GM12878 (cell line): ENCODE measurements around the gene SNX3. TPM values are rescaled to one million over a fixed set of nuclear protein-coding genes. Genes with fewer than 3 reads are reported as not detected.

Experiments used
- ATAC-seq: fragments of 200-7000 bp; cut with Tn5 transposase; 3 replicates; pipeline ENCODE4 v1.9.1; 2020; ENCODE audit warnings: mild to moderate bottlenecking, moderate library complexity
- BruUV-seq: library from RNA; stranded (reverse); fragments of 400-500 nt; replicated peaks from 2 replicates; lab custom pipeline; 2021; lab: Mats Ljungman, UMichigan
- CTCF ChIA-PET: fragments of 300-600 bp; sonication (Branson Sonifier 250); formaldehyde crosslinking; extraction: SDS; loops from one replicate; lab custom pipeline; 2021; ENCODE audit warnings: inconsistent platforms; lab: Yijun Ruan, JAX
- POLR2A ChIA-PET: fragments of 350-600 bp; formaldehyde crosslinking; extraction: SDS; loops from one replicate; lab custom pipeline; 2021; ENCODE audit warnings: inconsistent platforms; lab: Charles Lee
- RAD21 ChIA-PET: fragments of 300-600 bp; sonication (Branson Sonifier 250); formaldehyde crosslinking; loops from one replicate; lab custom pipeline; 2023; ENCODE audit warnings: antibody characterized with exemption; ENCODE audit not compliant: unreplicated experiment; lab: Charles Lee
- SMC1A ChIA-PET: fragments of 300-600 bp; sonication (Branson Sonifier 250); formaldehyde crosslinking; loops from one replicate; lab custom pipeline; 2023; ENCODE audit not compliant: unreplicated experiment, uncharacterized antibody; lab: Charles Lee
- DNase-seq: peaks from one replicate; pipeline ENCODE4 v3.0.0-alpha.2; 2011; ENCODE audit warnings: low read depth, low spot score
- FAIRE-seq: peaks from 3 replicates; lab custom pipeline; 2011; peaks lifted over from hg19 to GRCh38; lab: Jason Lieb, UNC
- H2AFZ ChIP-seq: 2 replicates; pipeline ENCODE4 v1.6.0; 2011; ENCODE audit warnings: low read depth, low read length, control low read depth; ENCODE audit not compliant: control insufficient read depth
- H3K27ac ChIP-seq: 2 replicates; pipeline ENCODE4 v1.5.1; 2011; ENCODE audit warnings: control low read depth; ENCODE audit not compliant: control insufficient read depth, insufficient read depth
- H3K27me3 ChIP-seq, 2 experiments: replicated peaks in 1 of 2; 2 replicates each; pipeline versions ENCODE4 v1.6.0 to v1.6.1; 2011; ENCODE audit warnings: low read length in 1 of 2; ENCODE audit not compliant: control insufficient read depth in 2 of 2, insufficient read depth in 2 of 2
- H3K36me3 ChIP-seq, 2 experiments: 2 replicates each; pipeline ENCODE4 v1.5.1; 2011; ENCODE audit warnings: low read length in 1 of 2; ENCODE audit not compliant: control insufficient read depth in 2 of 2, insufficient read depth in 2 of 2
- H3K4me1 ChIP-seq: 2 replicates; pipeline ENCODE4 v1.6.1; 2011; ENCODE audit warnings: mild to moderate bottlenecking, low read length, moderate library complexity, mixed read lengths; ENCODE audit not compliant: control insufficient read depth, insufficient read depth
- H3K4me2 ChIP-seq: 2 replicates; pipeline ENCODE4 v1.6.0; 2011; ENCODE audit warnings: control low read depth; ENCODE audit not compliant: control insufficient read depth, insufficient read depth
- H3K4me3 ChIP-seq: fragments of 200-600 bp; sonication (generic); 2 replicates; pipeline ENCODE4 v1.5.1; 2016
- H3K79me2 ChIP-seq: 2 replicates; pipeline ENCODE4 v1.6.0; 2011; ENCODE audit warnings: low read length; ENCODE audit not compliant: control insufficient read depth, insufficient read depth
- H3K9ac ChIP-seq: 2 replicates; pipeline ENCODE4 v1.8.0; 2011; ENCODE audit warnings: low read length, control low read depth, mixed read lengths; ENCODE audit not compliant: control insufficient read depth, insufficient read depth
- H3K9me3 ChIP-seq: replicated peaks from 3 replicates; pipeline ENCODE4 v1.5.1; 2011; ENCODE audit warnings: mild to moderate bottlenecking, low read length; ENCODE audit not compliant: control insufficient read depth, insufficient read depth
- H4K20me1 ChIP-seq: 2 replicates; pipeline ENCODE4 v1.6.0; 2011; ENCODE audit not compliant: control insufficient read depth, insufficient read depth
- BMI1 ChIP-seq: fragments of 450-650 bp; IDR thresholded peaks from 2 replicates; pipeline ENCODE4 v1.6.1; 2016; ENCODE audit warnings: mild to moderate bottlenecking, moderate library complexity, borderline replicate concordance
- ETV6 ChIP-seq, 2 experiments: fragments of 450-650 bp in 1 of 2; IDR thresholded peaks in 1 of 2; conservative IDR thresholded peaks in 1 of 2; 2 replicates each; pipeline ENCODE4 v1.6.1; 2014; ENCODE audit warnings: antibody characterized with exemption in 1 of 2, borderline replicate concordance in 1 of 2, low read depth in 1 of 2, mild to moderate bottlenecking in 1 of 2, moderate library complexity in 1 of 2
- MLLT1 ChIP-seq: fragments of 450-650 bp; IDR thresholded peaks from 2 replicates; pipeline ENCODE4 v1.6.1; 2016; ENCODE audit warnings: mild to moderate bottlenecking
- NR2C1 ChIP-seq: fragments of 450-650 bp; IDR thresholded peaks from 2 replicates; pipeline ENCODE4 v1.6.1; 2017; ENCODE audit warnings: antibody characterized with exemption, mild to moderate bottlenecking, moderate library complexity
- NRF1 ChIP-seq: conservative IDR thresholded peaks from 2 replicates; pipeline ENCODE4 v1.6.1; 2011; ENCODE audit warnings: mild to moderate bottlenecking, low read depth, low read length, improper control_type of control experiment
- PML ChIP-seq: IDR thresholded peaks from 2 replicates; pipeline ENCODE4 v1.6.1; 2012; ENCODE audit warnings: low read length, inconsistent platforms
- POLR2AphosphoS2 ChIP-seq: IDR thresholded peaks from 2 replicates; pipeline ENCODE4 v1.6.1; 2011; ENCODE audit warnings: low read depth, mild to moderate bottlenecking, low read length, improper control_type of control experiment, moderate library complexity
- PRDM15 ChIP-seq: fragments of 450-650 bp; formaldehyde crosslinking; IDR thresholded peaks from 2 replicates; pipeline ENCODE4 v1.4.0; 2020; ENCODE audit warnings: mild to moderate bottlenecking, moderate library complexity
- RELA ChIP-seq: fragments of 450-650 bp; IDR thresholded peaks from 2 replicates; pipeline ENCODE4 v1.8.0; 2014; ENCODE audit warnings: borderline replicate concordance; ENCODE audit not compliant: partially characterized antibody
- SRF ChIP-seq, 2 experiments: IDR thresholded peaks; 2 replicates each; pipeline ENCODE4 v1.6.1; 2011; ENCODE audit warnings: low read depth in 2 of 2, low read length in 2 of 2, mild to moderate bottlenecking in 1 of 2, moderate library complexity in 1 of 2
- TCF3 ChIP-seq: IDR thresholded peaks from 2 replicates; pipeline ENCODE4 v1.6.1; 2012; ENCODE audit warnings: low read depth, mild to moderate bottlenecking, low read length, borderline replicate concordance; ENCODE audit not compliant: insufficient read depth
- ZBTB11 ChIP-seq: fragments of 450-650 bp; formaldehyde crosslinking; IDR thresholded peaks from 2 replicates; pipeline ENCODE4 v1.5.0; 2022; ENCODE audit warnings: mild to moderate bottlenecking, missing genetic modification characterization
- ZNF207 ChIP-seq: fragments of 450-650 bp; IDR thresholded peaks from 2 replicates; pipeline ENCODE4 v1.6.1; 2014; ENCODE audit warnings: antibody characterized with exemption, mild to moderate bottlenecking, borderline replicate concordance
- ZNF274 ChIP-seq: IDR thresholded peaks from one replicate; pipeline ENCODE4 v1.8.0; 2011; ENCODE audit not compliant: insufficient read length, insufficient read depth
- in situ Hi-C: fragments of 300-500 bp; cut with MboI; formaldehyde crosslinking; loops from 9 replicates; pipeline ENCODE4 v1.14.3; 2018; ENCODE audit warnings: mixed read lengths
- intact Hi-C: fragments of 100-400 bp; cut with micrococcal nuclease; formaldehyde crosslinking; loops from one replicate; pipeline ENCODE4 v1.14.2; 2022; ENCODE audit not compliant: unreplicated experiment
- polyA plus RNA-seq, 11 experiments: library from polyadenylated mRNA; depleted of rRNA in 4 of 11; unstranded in 6 of 11; stranded (reverse) in 5 of 11; fragments of >200 nt; fragmentation: Nextera tagmentation in 4 of 11; fragmentation: Illumina TruSeq in 1 of 11; extraction: Ambion mirVana in 4 of 11; extraction: Trizol in 1 of 11; gene quantifications; 1 replicate in 1 of 11; 2 replicates in 10 of 11; pipeline versions ENCODE4 v1.2.1 to v1.2.3, GENCODE V29; 2011 to 2016; ENCODE audit warnings: inconsistent platforms in 2 of 11, missing spikeins in 2 of 11, low read depth in 1 of 11
- total RNA-seq, 4 experiments: library from RNA; depleted of rRNA in 3 of 4; stranded (reverse); fragments of >200 nt in 3 of 4; fragmentation: Illumina TruSeq in 1 of 4; extraction: Trizol in 1 of 4; gene quantifications; 2 replicates each; pipeline versions ENCODE4 v1.2.1 to v1.2.3, GENCODE V29; 2013 to 2021

The SNX3 gene
- total and polyA plus RNA-seq, 10 of the 15 experiments (the other 5 are each of a cell fraction or from before 2014, with no cell fraction given): 43.7 to 297 (median 95.6) TPM

GRCh38 chr6:108288742-108289141 is 27.9 kb upstream of the SNX3 start:
- no TSS peak for BruUV-seq
- Histone ChIP-seq H2AFZ (no peak overlapping the region), H3K36me3 (no peaks in the 10 kb centered on the region; a peak in 1 of 4 replicates), H3K27ac (no peak overlapping the region), H3K27me3 (no peaks in the 10 kb centered on the region), H4K20me1 (no peaks in the 10 kb centered on the region), H3K4me2 (no peak overlapping the region), H3K79me2 (no peaks in the 10 kb centered on the region), H3K9ac (no peak overlapping the region), H3K9me3 (no peaks in the 10 kb centered on the region), H3K4me1 (no peaks in the 10 kb centered on the region), H3K4me3 (no peak overlapping the region)
- SMC1A ChIA-PET: interaction anchor here (2.4 kb wide), 1 partner anchor 63 kb away, joined by 6 read pairs; no protein-coding TSS in a partner anchor
- RAD21 ChIA-PET: interaction anchor here (1.5 kb wide), 1 partner anchor 9 kb away, joined by 4 read pairs; no protein-coding TSS in a partner anchor
- CTCF ChIA-PET: interaction anchor here (0.8 kb wide), 1 partner anchor 27 kb away, joined by 3 read pairs; the partner anchor contains the start of gene SNX3
- no peak for FAIRE-seq
- in situ Hi-C loops: no loop called here
- POLR2A ChIA-PET: no interaction called here
- no peak for DNase-seq
- ATAC-seq: no peak
- intact Hi-C loops: no loop called here
- TF ChIP-seq NR2C1 (no peak), POLR2AphosphoS2 (no peak), BMI1 (no peak), NRF1 (no peak), ETV6 (conservative IDR thresholded peaks at IDR 0.05 in 1 of 2, IDR thresholded peaks at IDR 0.05 in 1 of 2; ENCODE audit: borderline replicate concordance in 1 of 2, low read depth in 1 of 2) (no peak), TCF3 (no peak), ZNF207 (no peak), MLLT1 (no peak), PRDM15 (CRISPR knock-in tag) (no peak), PML (no peak), ZNF274 (no peak), ZBTB11 (CRISPR knock-in tag) (no peak), RELA (no peak), SRF (IDR thresholded peaks at IDR 0.05; ENCODE audit: low read depth in 2 of 2, low read length in 2 of 2) (no peak)
